Measurements from ENCODE around the gene KRTAP9-4.
"Not testable (repeated sequence)": the region's sequence is repeated elsewhere in the genome, so short reads cannot be mapped to it uniquely, and the experiment has no call there.

DNA sequence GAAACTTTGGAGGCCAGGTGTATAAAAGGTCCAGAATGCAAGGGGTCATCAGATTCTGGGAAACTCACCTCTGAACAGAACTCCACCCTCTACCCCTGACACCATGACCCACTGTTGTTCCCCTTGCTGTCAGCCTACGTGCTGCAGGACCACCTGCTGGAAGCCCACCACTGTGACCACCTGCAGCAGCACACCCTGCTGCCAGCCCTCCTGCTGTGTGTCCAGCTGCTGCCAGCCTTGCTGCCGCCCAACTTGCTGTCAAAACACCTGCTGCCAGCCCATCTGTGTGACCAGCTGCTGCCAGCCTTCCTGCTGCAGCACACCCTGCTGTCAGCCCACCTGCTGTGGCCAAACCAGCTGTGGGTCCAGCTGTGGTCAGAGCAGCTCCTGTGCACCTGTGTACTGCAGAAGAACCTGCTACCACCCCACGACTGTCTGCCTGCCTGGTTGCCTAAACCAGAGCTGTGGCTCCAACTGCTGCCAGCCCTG, 11.5 kb upstream of the KRTAP9-4 start, which contains the start of gene KRTAP9-8:
- TF ChIP-seq, protein P1, sequence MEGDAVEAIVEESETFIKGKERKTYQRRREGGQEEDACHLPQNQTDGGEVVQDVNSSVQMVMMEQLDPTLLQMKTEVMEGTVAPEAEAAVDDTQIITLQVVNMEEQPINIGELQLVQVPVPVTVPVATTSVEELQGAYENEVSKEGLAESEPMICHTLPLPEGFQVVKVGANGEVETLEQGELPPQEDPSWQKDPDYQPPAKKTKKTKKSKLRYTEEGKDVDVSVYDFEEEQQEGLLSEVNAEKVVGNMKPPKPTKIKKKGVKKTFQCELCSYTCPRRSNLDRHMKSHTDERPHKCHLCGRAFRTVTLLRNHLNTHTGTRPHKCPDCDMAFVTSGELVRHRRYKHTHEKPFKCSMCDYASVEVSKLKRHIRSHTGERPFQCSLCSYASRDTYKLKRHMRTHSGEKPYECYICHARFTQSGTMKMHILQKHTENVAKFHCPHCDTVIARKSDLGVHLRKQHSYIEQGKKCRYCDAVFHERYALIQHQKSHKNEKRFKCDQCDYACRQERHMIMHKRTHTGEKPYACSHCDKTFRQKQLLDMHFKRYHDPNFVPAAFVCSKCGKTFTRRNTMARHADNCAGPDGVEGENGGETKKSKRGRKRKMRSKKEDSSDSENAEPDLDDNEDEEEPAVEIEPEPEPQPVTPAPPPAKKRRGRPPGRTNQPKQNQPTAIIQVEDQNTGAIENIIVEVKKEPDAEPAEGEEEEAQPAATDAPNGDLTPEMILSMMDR (IDR thresholded peaks at IDR 0.05) = not testable (repeated sequence)
- not testable (repeated sequence) for TF ChIP-seq POLR2A (IDR thresholded peaks at IDR 0.05)

Measured in heart left ventricle (tissue), 13 donors.